ENCODE results near the gene TAB3. TPM values are rescaled to one million over a fixed set of nuclear protein-coding genes. Genes with fewer than 3 reads are reported as not detected.

Gene TAB3
- total and polyA plus RNA-seq, 12 donors = 7.0 to 44.6 (median 22.1) TPM

DNA sequence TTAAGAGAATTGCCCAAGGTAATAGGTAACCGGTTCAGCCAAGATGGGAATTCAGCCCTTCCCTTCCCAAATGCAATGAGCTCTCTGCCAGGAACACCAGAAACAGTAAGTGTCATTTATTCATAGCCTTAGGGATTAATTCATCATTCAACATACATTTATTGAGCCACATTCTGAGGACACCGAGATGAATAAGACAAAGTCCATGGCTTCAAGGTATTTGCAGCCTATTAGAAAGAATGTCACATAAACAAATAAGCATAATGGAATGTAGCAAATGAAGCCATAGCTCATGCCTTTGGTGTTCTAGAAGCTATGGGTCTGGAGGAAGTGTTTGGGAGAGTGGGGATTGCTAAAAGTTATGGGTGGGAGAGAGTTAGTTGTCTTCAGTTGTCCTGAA lies 6.3 kb upstream of the TAB3 start:
- WGBS, 4 donors = 66 to 81% (median 75%) methylated on average over 2 of the region's 2 CpGs
- TF ChIP-seq POLR2A (IDR thresholded peaks at IDR 0.05) = no peak
- TF ChIP-seq, protein P1, sequence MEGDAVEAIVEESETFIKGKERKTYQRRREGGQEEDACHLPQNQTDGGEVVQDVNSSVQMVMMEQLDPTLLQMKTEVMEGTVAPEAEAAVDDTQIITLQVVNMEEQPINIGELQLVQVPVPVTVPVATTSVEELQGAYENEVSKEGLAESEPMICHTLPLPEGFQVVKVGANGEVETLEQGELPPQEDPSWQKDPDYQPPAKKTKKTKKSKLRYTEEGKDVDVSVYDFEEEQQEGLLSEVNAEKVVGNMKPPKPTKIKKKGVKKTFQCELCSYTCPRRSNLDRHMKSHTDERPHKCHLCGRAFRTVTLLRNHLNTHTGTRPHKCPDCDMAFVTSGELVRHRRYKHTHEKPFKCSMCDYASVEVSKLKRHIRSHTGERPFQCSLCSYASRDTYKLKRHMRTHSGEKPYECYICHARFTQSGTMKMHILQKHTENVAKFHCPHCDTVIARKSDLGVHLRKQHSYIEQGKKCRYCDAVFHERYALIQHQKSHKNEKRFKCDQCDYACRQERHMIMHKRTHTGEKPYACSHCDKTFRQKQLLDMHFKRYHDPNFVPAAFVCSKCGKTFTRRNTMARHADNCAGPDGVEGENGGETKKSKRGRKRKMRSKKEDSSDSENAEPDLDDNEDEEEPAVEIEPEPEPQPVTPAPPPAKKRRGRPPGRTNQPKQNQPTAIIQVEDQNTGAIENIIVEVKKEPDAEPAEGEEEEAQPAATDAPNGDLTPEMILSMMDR (IDR thresholded peaks at IDR 0.05) = no peak
- intact Hi-C loops (cut with DNase I) = no loop called here
- Histone ChIP-seq H3K36me3 (replicated peaks in 1 of 2) (no peaks in the 10 kb centered on the region), H3K27me3 (peaks cover 8% of the 10 kb centered on the region), H3K27ac (no peak overlapping the region), H3K4me1 (replicated peaks in 1 of 2) (no peaks in the 10 kb centered on the region), H3K9me3 (replicated peaks in 1 of 3) (no peaks in the 10 kb centered on the region), H3K4me3 (no peak overlapping the region)
- no peak for DNase-seq

DNA sequence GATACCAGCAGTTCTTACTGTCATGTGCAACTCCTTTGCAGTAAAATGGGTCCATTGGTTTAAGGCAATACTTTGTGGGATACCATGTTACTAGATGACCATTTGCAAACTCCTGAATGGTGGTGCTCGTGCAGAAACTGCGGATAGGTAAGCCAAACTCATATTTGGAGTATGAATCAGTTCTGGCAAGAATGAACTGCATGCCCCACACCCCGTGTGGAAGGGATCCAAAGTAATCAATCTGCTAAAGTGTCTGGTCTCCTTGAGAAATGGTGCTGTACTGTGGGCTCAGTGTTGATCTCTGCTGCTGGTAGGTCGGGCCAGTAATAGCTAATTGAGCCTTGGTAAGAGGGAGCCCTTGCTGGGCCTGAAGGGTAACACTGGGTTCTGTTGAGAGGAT lies 4.2 kb upstream of the TAB3 start:
- 54 to 67% (median 57%) methylated on average over 4 of the region's 4 CpGs for WGBS, 4 donors

DNA sequence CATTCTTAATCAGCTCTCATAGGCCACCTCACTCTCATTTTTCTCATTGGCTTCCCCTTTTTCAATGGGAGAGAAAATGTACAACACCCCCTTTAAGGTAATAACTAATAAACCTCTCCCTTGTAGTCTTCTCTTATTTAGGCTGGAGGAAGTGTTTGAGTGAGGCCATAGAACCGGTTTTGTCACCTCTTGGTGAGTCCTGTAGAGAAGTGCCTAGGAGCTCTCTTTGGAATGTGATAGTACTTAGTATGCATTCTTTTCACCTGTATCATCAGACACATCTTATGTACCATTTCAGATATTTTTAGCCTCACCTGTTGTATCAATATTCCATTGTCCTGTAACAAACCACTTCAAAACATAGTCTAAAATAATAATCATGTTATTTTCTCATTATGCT lies 3.5 kb upstream of the TAB3 start:
- intact Hi-C loops (cut with DNase I) = no loop called here
- 35 to 71% (median 48%) methylated on average over 1 of the region's 1 CpG for WGBS, 4 donors
- H3K9me3 ChIP-seq (replicated peaks in 1 of 3) = no peaks in the 10 kb centered on the region
- no peak for DNase-seq
- no peak overlapping the region for H3K27ac ChIP-seq
- peaks cover 8% of the 10 kb centered on the region for H3K27me3 ChIP-seq
- TF ChIP-seq POLR2A (IDR thresholded peaks at IDR 0.05) = no peak
- TF ChIP-seq, protein P1 (IDR thresholded peaks at IDR 0.05) = no peak
- H3K36me3 ChIP-seq (replicated peaks in 1 of 2) = no peaks in the 10 kb centered on the region
- H3K4me1 ChIP-seq (replicated peaks in 1 of 2) = no peaks in the 10 kb centered on the region
- no peak overlapping the region for H3K4me3 ChIP-seq

More for the DNA sequence above, 4.2 kb upstream of the TAB3 start:
- intact Hi-C loops (cut with DNase I) = no loop called here
- no peaks in the 10 kb centered on the region for H3K4me1 ChIP-seq (replicated peaks in 1 of 2)
- H3K36me3 ChIP-seq (replicated peaks in 1 of 2) = no peaks in the 10 kb centered on the region
- no peaks in the 10 kb centered on the region for H3K9me3 ChIP-seq (replicated peaks in 1 of 3)
- no peak overlapping the region for H3K27ac ChIP-seq
- no peak for DNase-seq
- H3K4me3 ChIP-seq = no peak overlapping the region
- no peak for TF ChIP-seq POLR2A (IDR thresholded peaks at IDR 0.05)
- TF ChIP-seq, protein P1 (IDR thresholded peaks at IDR 0.05) = no peak
- H3K27me3 ChIP-seq = peaks cover 8% of the 10 kb centered on the region

DNA sequence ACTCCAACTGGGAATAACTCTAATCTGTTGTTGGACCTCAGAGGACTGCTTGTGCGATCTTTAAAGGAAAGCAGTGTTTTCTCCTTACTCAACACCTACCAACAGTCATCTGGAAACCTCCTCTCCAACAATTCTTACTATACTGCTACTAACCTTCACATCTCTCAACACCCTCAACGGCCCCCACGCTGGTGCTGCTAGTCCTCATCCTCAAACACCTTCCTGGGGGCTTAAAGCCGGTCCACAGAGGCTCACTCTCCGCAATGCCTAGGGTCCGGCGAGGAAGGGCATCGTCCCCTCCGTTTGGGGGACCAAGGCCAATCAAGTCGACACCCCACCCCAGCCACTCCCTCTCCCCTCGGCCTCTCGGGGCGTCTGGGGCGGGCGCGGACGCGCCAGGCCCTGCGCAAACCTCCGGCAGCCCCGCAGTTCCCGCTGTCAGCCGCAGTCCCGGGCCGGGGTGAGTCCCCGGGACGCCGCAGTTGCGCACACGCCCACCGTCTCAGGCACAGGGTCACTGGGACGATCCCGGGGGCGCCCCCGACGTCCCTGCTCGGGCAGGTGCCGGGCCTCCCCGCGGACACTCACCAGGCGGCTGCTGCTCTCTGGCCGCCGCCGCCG lies 418 bp downstream of the TAB3 start:
- no peak for TF ChIP-seq POLR2A (IDR thresholded peaks at IDR 0.05)
- TF ChIP-seq, protein P1 (IDR thresholded peaks at IDR 0.05) = no peak
- WGBS, 4 donors = 0 to 22% (median 9%) methylated on average over 3 to 45 of the region's 45 CpGs
- intact Hi-C loops (cut with DNase I) = no loop called here
- peaks cover 0 to 9% of the 10 kb centered on the region in 2 donors for H3K4me1 ChIP-seq (replicated peaks in 1 of 2)
- H3K4me3 ChIP-seq = peak overlapping the region; percentile 11 to 72 (median 53)
- no peaks in the 10 kb centered on the region for H3K9me3 ChIP-seq (replicated peaks in 1 of 3)
- no peaks in the 10 kb centered on the region for H3K36me3 ChIP-seq (replicated peaks in 1 of 2)
- DNase-seq = peak in 6 of 7 donors; percentile 13 to 52 (median 20)
- peak overlapping the region in 4 of 5 donors; percentile 61 to 90 (median 74) for H3K27ac ChIP-seq
- H3K27me3 ChIP-seq = no peaks in the 10 kb centered on the region

Data from adrenal gland (tissue), 12 donors.